HG03097 (cell line): ENCODE results near the gene TPD52L1.
"Not testable (repeated sequence)": the region's sequence is repeated elsewhere in the genome, so short reads cannot be mapped to it uniquely, and the experiment has no call there.

ENCODE experiments used
- ATAC-seq: cut with Tn5 transposase; IDR thresholded peaks from one replicate; pipeline ENCODE4 v1.9.1; 2021; ENCODE audit not compliant: unreplicated experiment, low FRiP score

Gene TPD52L1, protein sequence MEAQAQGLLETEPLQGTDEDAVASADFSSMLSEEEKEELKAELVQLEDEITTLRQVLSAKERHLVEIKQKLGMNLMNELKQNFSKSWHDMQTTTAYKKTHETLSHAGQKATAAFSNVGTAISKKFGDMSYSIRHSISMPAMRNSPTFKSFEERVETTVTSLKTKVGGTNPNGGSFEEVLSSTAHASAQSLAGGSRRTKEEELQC

DNA sequence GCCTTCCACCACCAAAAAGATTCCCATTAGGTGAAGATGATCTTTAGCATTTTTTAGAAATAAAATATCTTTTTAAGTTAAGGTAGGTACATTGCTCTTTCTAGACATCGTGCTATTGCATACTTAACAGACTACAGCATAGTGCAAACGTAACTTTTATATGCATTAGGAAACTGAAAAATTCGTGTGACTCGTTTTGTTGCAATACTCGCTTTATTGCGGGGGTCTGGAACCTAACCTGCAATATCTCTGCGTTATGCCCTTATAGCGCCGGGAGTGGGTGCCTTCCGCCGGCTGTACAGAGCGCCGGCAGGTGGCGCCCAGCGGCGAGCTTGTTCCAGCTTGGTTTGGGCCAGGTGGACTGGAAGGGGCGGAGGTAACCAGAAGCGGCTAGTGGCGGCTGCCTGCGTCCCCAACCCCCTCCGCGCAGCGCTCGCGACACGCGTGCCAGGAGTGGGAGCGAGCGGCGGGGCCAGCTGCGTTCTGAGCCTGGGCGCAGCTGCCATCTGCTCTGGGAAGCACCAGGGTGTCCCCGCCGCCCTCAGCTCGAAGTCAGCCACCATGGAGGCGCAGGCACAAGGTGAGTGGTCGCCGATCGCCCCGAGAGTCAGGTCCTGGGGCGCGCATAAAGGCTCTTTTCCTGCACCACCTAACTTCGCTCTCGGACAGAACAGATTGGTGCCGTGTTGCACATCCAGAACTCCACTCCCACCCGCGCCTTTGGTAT, at the start of gene TPD52L1:
TSS of gene TPD52L1 (plus strand) at position 383 of the 727 bp plus-strand sequence. CDS start at position 562, 179 bp downstream.
- ATAC-seq: peak; percentile 99

- ATAC-seq: no peak
These were observed 49.1 kb upstream of the TPD52L1 start for GRCh38 chr6:125104425-125104824.

DNA sequence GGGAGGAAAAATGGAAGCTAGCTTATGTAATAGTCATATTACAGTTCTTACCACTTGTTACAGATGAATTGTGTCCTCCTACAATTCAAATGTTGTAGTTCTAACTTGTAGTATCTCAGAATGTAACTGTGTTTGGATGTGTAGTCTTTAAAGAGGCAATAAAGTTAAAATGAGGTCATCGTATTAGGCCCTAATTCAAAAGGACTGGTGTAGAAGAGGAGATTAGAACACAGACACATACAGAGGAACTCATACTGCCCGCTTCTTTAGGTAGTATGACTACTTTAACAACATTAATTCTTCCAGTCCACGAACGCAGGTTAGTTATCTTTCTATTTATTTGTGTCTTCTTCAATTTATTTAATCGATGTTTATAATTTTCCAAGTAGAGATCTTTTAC, 46.5 kb upstream of the TPD52L1 start:
- ATAC-seq: no peak

DNA sequence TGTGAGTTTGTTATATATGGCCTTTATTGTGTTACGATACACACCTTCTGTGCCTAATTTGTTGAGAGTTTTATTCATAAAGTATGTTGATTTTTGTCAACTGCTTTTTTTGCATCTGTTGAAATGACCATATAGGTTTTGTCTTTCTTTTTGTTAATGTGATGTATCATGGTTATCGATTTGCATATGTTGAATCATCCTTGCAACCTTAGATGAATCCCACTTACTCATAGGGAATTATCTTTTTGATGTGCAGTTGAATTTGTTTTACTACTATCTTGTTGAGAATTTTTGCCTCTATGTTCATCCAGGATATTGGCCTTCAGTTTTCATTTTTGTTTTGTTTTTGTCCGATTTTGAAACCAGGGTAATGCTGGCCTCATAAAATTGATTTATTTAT, 45.7 kb upstream of the TPD52L1 start:
- ATAC-seq: no peak

GRCh38 chr6:125110056-125110455, 43.5 kb upstream of the TPD52L1 start:
- no peak for ATAC-seq

- ATAC-seq: no peak
These were observed 42.2 kb upstream of the TPD52L1 start for GRCh38 chr6:125111219-125111983.

- no peak for ATAC-seq
These were observed 40.6 kb upstream of the TPD52L1 start for GRCh38 chr6:125112934-125113333.

GRCh38 chr6:125114248-125114858, 39.2 kb upstream of the TPD52L1 start:
- no peak for ATAC-seq

DNA sequence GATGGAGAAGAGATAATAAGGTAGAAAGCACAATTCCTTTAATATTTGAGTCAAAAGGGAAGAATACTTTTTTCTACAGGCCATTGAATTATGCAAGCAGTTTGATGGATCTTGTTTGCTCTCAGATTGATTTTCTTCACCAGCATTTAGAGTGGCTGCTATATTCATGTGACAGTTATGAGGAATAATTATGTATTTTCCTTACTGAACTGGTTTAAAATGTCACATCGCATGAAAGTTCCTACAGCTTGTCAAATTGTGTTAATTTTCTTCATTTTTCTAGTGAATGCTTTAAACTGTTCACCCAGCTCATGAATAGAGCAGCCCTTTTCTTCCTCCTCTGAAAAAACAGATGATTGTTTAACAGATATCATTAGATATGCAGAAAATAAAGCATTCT, 37.4 kb upstream of the TPD52L1 start:
- no peak for ATAC-seq

GRCh38 chr6:125116710-125117109, 36.9 kb upstream of the TPD52L1 start:
- ATAC-seq: no peak

DNA sequence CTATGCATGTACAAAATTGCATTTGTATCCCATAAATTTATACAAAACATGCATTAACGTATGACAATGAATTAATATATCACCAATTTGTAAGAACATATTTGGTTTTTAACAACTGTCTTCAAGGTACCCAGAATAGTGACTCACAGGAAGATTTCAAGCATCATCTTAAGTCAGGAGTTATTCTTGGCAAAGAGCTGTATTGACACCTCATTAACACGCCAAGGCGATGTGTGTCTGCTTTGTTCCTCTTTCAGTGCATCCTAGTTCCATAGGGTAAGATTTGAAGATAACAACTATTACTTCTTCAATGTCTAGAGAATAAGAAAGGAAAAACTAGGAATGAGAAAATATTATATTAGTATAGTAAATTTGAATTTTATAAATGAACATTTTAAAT, 35.8 kb upstream of the TPD52L1 start:
- no peak for ATAC-seq

DNA sequence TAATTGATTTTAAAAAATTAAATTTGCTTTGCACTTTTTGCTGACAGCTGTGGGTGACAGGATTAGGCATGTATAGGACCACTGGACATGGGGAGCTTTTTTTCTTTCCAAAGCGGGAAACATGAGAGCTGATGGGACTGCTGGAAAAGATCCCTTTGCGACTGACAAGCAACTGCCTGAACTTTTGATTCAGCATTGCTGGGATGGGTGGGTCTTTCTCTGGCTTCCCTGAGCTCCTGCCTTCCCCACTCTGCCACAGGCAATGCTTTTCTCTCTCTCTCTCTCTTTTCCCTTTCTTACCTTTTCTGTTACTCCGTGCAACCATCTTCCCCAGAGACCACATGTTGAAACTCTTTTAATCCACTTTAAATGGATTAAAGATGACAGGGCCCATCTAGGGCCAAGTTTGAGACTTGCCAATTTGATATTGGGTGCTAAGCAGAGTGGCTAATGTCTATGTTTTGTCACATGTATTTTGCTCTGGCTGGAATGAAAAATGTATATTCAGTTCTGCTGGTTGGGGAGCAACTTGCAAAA, 33.5 kb upstream of the TPD52L1 start:
- no peak for ATAC-seq

GRCh38 chr6:125121894-125122293, 31.7 kb upstream of the TPD52L1 start:
- no peak for ATAC-seq

GRCh38 chr6:125123051-125123450, 30.5 kb upstream of the TPD52L1 start:
- ATAC-seq: no peak

GRCh38 chr6:125123468-125124048, 30.0 kb upstream of the TPD52L1 start:
- ATAC-seq: no peak

- ATAC-seq: no peak
These were observed 29.4 kb upstream of the TPD52L1 start for GRCh38 chr6:125124049-125124669.

DNA sequence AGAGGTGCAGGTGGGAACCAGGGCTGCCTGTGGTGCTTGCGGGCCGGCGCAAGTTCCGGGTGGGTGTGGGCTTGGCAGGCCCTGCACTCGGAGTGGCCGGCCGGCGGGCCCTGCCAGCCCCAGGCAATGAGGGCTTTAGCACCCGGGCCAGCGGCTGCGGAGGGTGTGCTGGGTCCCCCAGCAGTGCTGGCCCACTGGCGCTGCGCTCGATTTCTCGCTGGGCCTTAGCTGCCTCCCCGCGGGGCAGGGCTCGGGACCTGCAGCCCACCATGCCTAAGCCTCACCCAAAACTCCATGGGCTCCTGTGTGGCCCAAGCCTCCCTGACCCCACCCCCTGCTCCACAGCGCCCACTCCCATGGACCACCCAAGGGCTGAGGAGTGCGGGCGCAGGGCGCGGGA, 27.7 kb upstream of the TPD52L1 start:
- ATAC-seq: not testable (repeated sequence)

GRCh38 chr6:125129354-125129753, 24.2 kb upstream of the TPD52L1 start:
- ATAC-seq: no peak

GRCh38 chr6:125132058-125132457, 21.5 kb upstream of the TPD52L1 start:
- ATAC-seq: no peak

DNA sequence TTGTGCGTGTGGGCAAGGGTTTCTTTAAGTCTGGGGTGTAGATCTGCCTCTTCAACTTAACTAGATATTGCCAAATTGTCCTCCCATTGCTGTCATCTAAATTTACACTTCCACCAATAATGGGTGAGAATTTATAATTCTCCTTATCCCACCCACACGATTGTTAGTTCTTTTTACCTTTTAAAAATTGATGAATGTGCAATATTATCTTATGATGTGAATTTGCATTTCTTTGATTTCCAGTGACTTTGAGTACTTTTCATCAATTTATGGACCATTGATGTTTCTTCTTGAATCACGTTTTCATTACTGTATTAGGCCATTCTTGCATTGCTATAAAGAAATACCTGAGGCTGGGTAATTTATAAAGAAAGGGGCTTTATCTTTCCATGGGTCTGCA, 17.2 kb upstream of the TPD52L1 start:
- no peak for ATAC-seq
